HG03039 (cell line): Measurements from ENCODE around the gene SHISA6.

Source experiments
- ATAC-seq: cut with Tn5 transposase; IDR thresholded peaks from one replicate; pipeline ENCODE4 v1.9.1; 2021; ENCODE audit warnings: mild to moderate bottlenecking, moderate library complexity; ENCODE audit not compliant: unreplicated experiment

The SHISA6 gene

GRCh38 chr17:11240841-11241610 is at the start of gene SHISA6:
SHISA6 (plus strand) TSS chr17:11241213.
- ATAC-seq = no peak

DNA sequence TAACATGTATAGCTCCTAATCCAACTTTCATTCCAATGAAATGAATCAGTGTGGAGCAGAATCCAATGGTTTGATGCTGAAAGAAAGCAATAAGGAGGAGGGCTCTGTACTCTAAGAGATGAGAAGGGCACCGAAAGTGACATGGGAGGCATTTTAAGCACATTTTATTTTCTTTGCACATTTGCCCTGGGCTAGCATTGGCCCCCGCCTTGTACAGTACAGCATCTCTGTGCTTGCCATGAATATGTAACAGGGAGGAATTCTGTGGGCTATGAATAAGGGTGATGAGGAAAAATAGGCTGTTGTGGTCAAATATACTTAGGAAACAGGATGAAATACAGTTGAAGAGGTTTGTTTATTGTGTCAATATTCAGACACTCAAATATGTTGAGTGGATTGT is 45.2 kb upstream of the SHISA6 start:
- ATAC-seq = no peak

DNA sequence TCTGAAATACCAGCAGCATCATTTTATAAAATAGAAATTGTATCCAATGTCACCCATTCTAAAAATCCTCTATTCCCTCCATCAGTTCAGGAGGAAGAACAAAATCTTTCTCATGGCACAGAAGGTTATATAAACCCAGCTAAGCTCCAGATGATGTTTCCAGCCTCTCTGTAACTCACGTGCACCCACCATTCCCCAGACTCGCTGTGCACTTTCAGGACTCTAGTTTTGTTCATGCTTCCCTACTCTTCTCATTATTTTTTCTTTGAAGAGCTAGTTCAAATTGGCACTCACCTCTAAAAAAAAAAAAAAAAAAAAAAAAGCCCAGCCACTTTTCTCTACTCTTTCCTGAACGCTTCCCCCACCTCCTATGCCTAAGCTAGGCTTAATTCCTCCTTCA is 36.0 kb upstream of the SHISA6 start:
- no peak for ATAC-seq

GRCh38 chr17:11205659-11206058 is 35.4 kb upstream of the SHISA6 start:
- ATAC-seq = no peak

- ATAC-seq = no peak
Measured at GRCh38 chr17:11209906-11210305, 31.1 kb upstream of the SHISA6 start.

DNA sequence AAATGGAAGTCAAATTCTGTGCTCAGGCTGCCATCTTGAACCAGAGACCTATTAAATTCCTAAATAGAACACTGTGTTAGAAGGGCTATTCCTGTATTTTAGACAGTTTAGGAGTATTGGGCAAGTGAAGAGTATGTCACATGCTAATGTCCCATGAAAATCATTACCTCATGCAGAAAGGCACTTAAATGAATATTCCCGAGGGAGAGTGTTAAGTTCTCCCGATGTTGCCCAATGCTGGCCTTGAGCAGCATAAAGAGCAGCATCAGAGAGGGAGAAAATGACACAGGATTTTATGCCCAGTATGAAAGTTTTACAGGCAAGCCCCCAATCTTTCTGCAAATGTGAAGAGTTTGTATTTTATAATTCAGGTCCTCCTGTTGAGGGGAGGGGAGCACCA is 28.2 kb upstream of the SHISA6 start:
- ATAC-seq = no peak

DNA sequence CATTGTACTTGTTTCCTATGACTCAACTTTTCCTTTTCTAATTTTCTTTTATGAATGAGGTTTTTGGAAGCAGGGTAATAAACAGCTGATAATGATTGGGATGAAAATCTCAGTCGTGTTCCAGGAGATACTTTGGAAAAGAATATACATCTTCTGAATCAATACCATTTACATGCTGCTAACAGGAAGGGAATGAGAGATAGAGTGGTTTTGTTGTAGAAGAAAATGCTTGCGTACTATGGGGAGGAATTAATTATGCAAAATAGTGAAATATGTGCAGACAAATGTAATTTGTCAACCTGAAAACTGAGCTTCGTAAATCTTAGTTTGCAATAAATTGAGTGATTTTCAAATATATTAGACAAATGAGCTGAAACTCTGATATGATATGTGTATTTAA is 24.0 kb upstream of the SHISA6 start:
- no peak for ATAC-seq

GRCh38 chr17:11221196-11221595 is 19.8 kb upstream of the SHISA6 start:
- ATAC-seq = no peak

DNA sequence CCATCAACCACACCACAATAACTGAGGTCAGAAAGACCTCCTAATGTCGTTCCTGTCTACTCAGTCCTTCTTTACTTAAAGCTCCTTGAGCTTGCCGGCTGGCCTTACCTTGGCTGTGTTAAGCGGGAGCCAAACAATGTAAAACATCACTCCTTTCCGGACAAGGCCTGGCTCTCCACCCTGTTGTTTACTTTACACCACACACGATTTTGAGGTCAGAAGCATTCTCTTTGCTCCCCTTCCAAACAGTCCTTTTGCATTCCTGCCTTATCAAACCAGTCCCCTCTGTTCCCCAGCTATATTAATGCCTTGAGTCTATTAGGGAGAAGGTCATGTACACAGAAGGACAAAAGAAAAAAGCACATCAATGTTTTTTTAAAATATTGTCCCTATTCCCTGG is 19.3 kb upstream of the SHISA6 start:
- no peak for ATAC-seq

DNA sequence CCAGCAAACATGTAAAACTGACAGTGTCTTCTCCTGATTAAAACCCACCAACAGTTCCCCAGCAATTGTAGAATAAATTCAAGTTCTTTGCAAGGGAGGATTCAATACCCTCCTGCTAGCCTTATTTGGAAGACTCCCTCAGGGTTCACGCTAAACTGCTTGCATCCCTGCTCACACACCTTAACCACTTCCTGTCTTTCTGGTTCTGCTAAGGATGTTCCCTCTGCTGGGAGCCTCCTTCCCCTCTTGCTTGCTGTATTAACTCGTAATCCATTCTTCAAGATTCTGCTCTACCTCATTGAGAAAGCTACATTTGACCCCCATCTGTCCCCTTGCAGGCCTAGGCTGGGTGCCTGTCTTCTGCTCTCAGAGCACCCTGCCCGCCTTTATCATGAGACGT is 2.3 kb upstream of the SHISA6 start:
- ATAC-seq = no peak

DNA sequence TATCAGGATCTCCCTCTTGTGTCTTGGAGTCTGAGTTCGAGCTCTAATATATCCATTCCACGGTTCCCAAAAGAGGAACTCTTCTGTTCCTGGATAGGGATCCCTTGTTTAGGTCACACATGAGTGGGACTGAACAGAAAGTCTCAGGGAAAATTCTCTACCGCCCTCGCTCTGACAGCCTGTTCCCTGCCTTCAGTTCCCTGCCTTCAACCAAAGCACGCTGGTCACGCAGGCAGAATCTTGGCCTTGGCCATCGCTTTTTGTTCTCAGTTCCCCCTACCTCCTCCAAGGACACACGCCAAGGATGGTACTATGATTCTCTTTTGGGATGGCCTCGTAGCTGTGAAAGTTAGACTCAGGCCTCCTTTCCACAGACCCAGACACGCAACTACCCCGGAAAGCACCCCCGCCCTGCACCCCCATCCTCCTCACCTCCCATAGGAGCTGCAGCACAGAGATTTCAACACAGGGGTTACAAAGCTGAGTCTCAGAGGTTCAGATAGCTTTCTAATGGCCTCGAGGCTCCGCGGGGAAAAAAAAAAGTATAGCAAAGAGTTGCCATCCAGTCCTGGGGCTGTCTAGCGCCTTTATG is 1.5 kb upstream of the SHISA6 start:
- no peak for ATAC-seq

DNA sequence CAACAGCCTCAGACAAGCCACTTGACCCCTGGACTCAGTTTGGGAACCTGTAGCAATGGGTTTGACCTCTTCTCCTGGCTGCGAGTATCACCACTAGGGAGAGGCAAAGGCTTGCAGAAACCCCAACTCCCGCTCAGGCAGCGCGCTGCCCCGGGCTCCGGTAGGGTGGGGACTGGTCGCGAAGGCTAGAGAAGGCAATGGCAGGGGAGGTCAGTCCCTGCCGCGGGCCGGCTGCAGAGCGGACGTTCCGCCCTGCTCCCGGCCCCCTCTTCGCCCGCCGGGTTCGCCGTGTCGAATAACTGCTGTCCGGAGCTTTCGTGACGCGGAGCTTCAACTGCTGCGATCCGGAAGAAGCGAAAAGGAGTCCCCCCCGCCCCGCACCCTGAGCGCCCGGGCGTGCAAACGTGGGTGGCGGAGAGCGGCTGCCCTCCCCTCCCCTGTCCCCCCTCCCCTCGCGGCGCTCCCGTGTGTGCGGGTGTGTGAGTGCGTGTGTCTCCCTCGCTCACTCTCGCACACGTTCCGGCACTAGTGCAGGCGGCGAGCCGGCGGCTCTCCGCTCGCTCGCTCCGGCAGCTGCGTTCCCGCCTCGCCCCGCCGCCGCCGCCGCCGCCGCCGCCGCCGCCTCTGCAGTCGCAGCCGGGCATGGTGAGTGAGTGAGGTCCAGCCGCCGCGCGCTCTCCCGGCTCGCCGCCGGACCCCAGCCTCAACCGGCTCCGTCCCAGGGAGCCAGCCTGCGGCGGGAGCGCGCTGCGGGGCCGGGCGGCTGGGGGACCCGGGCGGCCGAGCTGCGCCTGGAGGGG is 772 bp upstream of the SHISA6 start:
- ATAC-seq = no peak

- ATAC-seq = no peak
Measured at GRCh38 chr17:11241611-11242226, 706 bp downstream of the SHISA6 start.

DNA sequence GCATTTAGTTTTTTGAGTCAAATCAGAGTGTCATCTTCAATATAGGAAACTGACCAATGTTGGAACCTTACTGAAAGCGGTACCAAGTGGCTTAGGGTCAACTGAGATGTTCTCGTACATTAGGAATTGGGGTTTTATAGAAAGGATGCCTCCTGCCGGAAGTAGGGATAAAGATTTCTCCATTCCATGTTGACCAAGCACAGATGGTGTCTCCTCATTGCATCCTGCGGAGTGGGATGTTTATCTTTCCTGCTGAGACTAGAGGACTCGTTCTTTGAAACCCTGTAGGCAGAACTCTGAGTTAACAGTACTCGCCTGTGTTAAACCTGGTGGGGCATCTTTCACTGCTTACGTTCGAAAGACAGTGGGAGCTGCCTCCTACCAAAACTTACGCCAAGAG is 1.4 kb downstream of the SHISA6 start:
- ATAC-seq = no peak

DNA sequence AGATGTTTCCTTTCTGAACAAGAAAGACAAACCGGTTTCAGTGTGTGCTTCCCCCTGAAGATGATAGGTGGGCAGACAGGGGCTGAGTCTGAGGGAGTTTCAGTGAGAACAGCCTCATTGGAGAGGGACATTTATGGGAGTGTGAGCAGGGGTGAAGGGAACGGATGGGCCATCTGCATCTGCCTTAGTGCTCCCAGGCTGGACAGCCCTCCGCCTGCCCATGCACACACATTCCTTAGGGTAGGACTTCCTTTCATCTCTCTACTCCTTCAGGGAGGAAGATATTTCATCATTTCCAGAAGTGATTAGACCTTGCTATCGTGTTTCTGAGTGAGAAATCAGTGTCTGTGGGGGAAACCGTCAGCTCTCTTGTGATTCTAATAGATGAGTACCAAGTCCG is 3.8 kb downstream of the SHISA6 start:
- ATAC-seq = no peak

- no peak for ATAC-seq
Measured at GRCh38 chr17:11245187-11245586, 4.2 kb downstream of the SHISA6 start.

DNA sequence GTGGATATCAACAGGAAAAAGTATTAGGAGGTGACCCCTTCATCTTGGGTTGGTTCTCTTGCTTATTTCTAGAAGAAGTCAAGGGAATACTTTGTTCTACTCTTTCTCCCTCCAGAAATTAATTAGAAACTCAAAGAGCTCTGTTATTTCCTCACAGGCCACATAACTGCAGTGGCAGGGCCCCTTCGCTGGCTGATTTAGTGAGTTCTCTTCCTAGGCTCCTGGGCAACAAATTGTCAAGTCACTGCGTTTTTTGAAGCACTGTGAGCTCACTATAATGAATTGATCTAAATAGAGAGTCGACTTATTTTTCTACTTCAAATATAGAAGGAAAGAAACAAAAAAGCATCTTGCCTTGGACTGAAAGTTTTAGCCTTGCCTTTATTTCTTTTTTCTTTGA is 4.8 kb downstream of the SHISA6 start:
- ATAC-seq = no peak

- ATAC-seq = no peak
Measured at GRCh38 chr17:11250161-11250560, 9.1 kb downstream of the SHISA6 start.

- no peak for ATAC-seq
Measured at GRCh38 chr17:11251561-11252107, 10.6 kb downstream of the SHISA6 start.

GRCh38 chr17:11252146-11252545 is 11.1 kb downstream of the SHISA6 start:
- ATAC-seq = no peak

- no peak for ATAC-seq
Measured at GRCh38 chr17:11256877-11257276, 15.9 kb downstream of the SHISA6 start.
